Islet precursor cell (in vitro differentiated cells): ENCODE measurements around the gene SERPIND1.

Source experiments
- DNase-seq: peaks from one replicate; pipeline ENCODE4 v3.0.0-alpha.2; 2018

Gene SERPIND1

GRCh38 chr22:20793748-20794649 is 20.1 kb downstream of the SERPIND1 start:
- DNase-seq: no peak

- DNase-seq: no peak
Measured at GRCh38 chr22:20794650-20795413, 20.9 kb downstream of the SERPIND1 start.

- no peak for DNase-seq
Measured at GRCh38 chr22:20796731-20797130, 22.8 kb downstream of the SERPIND1 start.

- DNase-seq: no peak
Measured at GRCh38 chr22:20798218-20798617, 24.3 kb downstream of the SERPIND1 start.

GRCh38 chr22:20798974-20799373 is 25.1 kb downstream of the SERPIND1 start:
- no peak for DNase-seq

GRCh38 chr22:20799449-20799848 is 25.5 kb downstream of the SERPIND1 start:
- peak; percentile 83 for DNase-seq

- no peak for DNase-seq
Measured at GRCh38 chr22:20802452-20802851, 28.5 kb downstream of the SERPIND1 start.

- DNase-seq: no peak
Measured at GRCh38 chr22:20802922-20803553, 29.1 kb downstream of the SERPIND1 start.

- peak; percentile 81 for DNase-seq
Measured at GRCh38 chr22:20803696-20804324, 29.9 kb downstream of the SERPIND1 start.

- no peak for DNase-seq
Measured at GRCh38 chr22:20804650-20805049, 30.7 kb downstream of the SERPIND1 start.

GRCh38 chr22:20805972-20806471 is 32.1 kb downstream of the SERPIND1 start:
- DNase-seq: peak; percentile 70

- peak; percentile 89 for DNase-seq
Measured at GRCh38 chr22:20807315-20807752, 33.4 kb downstream of the SERPIND1 start.

GRCh38 chr22:20808844-20809243 is 34.9 kb downstream of the SERPIND1 start:
- no peak for DNase-seq

- no peak for DNase-seq
Measured at GRCh38 chr22:20809538-20810185, 35.7 kb downstream of the SERPIND1 start.

GRCh38 chr22:20810645-20811044 is 36.7 kb downstream of the SERPIND1 start:
- no peak for DNase-seq

- DNase-seq: no peak
Measured at GRCh38 chr22:20811171-20811570, 37.3 kb downstream of the SERPIND1 start.

- no peak for DNase-seq
Measured at GRCh38 chr22:20811971-20812660, 38.2 kb downstream of the SERPIND1 start.

- no peak for DNase-seq
Measured at GRCh38 chr22:20813056-20813455, 39.1 kb downstream of the SERPIND1 start.

GRCh38 chr22:20814221-20814808 is 40.4 kb downstream of the SERPIND1 start:
- DNase-seq: no peak

- DNase-seq: no peak
Measured at GRCh38 chr22:20815477-20816050, 41.7 kb downstream of the SERPIND1 start.

- no peak for DNase-seq
Measured at GRCh38 chr22:20816559-20816958, 42.6 kb downstream of the SERPIND1 start.
